ENCODE measurements around the gene ATF6. TPM values are rescaled to one million over a fixed set of nuclear protein-coding genes. Genes with fewer than 3 reads are reported as not detected.

The ATF6 gene
- total RNA-seq, 1 donor from 2014 or later: 25.3 TPM

GRCh38 chr1:161973924-161974845 lies 208.1 kb downstream of the ATF6 start:
- DNase-seq (ENCODE audit: low read depth): no peak
- no peak for FAIRE-seq
- TF ChIP-seq CTCF (IDR thresholded peaks at IDR 0.05; ENCODE audit: insufficient read depth, low read length, severe bottlenecking): no peak

GRCh38 chr1:161978011-161978790 lies 212.1 kb downstream of the ATF6 start:
- Histone ChIP-seq H3K27me3 (ENCODE audit: control insufficient read depth, insufficient read depth, low read length) (peaks cover 5% of the 10 kb centered on the region), H3K36me3 (ENCODE audit: control insufficient read depth, insufficient read depth, low read length) (no peaks in the 10 kb centered on the region), H3K4me3 (ENCODE audit: low read depth, low read length) (no peak overlapping the region)
- FAIRE-seq: no peak
- TF ChIP-seq CTCF (IDR thresholded peaks at IDR 0.05; ENCODE audit: insufficient read depth, low read length, severe bottlenecking): no peak
- DNase-seq (ENCODE audit: low read depth): no peak

More at GRCh38 chr1:161973924-161974845, 208.1 kb downstream of the ATF6 start:
- H3K4me3 ChIP-seq (ENCODE audit: low read depth, low read length): no peak overlapping the region
- H3K36me3 ChIP-seq (ENCODE audit: control insufficient read depth, insufficient read depth, low read length): no peaks in the 10 kb centered on the region
- no peaks in the 10 kb centered on the region for H3K27me3 ChIP-seq (ENCODE audit: control insufficient read depth, insufficient read depth, low read length)

DNA sequence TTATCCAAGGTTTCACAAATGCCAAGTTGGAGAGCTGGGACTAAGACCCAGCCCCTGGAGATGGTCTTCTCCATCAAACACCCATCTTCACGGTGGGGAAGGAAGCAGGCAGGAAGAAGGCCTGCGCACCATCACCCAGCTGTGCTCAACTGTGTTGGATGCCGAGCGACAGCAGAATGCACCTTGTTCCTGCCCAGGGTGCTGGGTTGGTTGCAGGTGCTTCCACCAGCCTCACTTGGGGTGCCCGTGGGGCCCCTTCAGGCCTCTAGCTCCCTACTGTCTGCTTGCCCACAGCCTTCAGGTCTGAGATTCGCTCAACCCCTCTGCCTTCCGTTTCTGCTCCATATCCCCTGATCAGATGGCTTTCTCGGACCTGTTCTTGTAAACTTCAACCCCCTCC lies 215.0 kb downstream of the ATF6 start:
- no peak for TF ChIP-seq CTCF (IDR thresholded peaks at IDR 0.05; ENCODE audit: insufficient read depth, low read length, severe bottlenecking)
- peaks cover 5% of the 10 kb centered on the region for H3K27me3 ChIP-seq (ENCODE audit: control insufficient read depth, insufficient read depth, low read length)
- no peak overlapping the region for H3K4me3 ChIP-seq (ENCODE audit: low read depth, low read length)
- no peak for FAIRE-seq
- DNase-seq (ENCODE audit: low read depth): no peak
- no peaks in the 10 kb centered on the region for H3K36me3 ChIP-seq (ENCODE audit: control insufficient read depth, insufficient read depth, low read length)

- FAIRE-seq (no peak), DNase-seq (ENCODE audit: low read depth) (no peak)
- Histone ChIP-seq H3K27me3 (ENCODE audit: control insufficient read depth, insufficient read depth, low read length) (peaks cover 5% of the 10 kb centered on the region), H3K4me3 (ENCODE audit: low read depth, low read length) (no peak overlapping the region), H3K36me3 (ENCODE audit: control insufficient read depth, insufficient read depth, low read length) (no peaks in the 10 kb centered on the region)
- no peak for TF ChIP-seq CTCF (IDR thresholded peaks at IDR 0.05; ENCODE audit: insufficient read depth, low read length, severe bottlenecking)
These were observed 215.8 kb downstream of the ATF6 start for GRCh38 chr1:161981735-161982506.

GRCh38 chr1:161982507-161982895 lies 216.4 kb downstream of the ATF6 start:
- H3K36me3 ChIP-seq (ENCODE audit: control insufficient read depth, insufficient read depth, low read length): no peaks in the 10 kb centered on the region
- peaks cover 5% of the 10 kb centered on the region for H3K27me3 ChIP-seq (ENCODE audit: control insufficient read depth, insufficient read depth, low read length)
- H3K4me3 ChIP-seq (ENCODE audit: low read depth, low read length): no peak overlapping the region
- FAIRE-seq (no peak), DNase-seq (ENCODE audit: low read depth) (no peak)
- no peak for TF ChIP-seq CTCF (IDR thresholded peaks at IDR 0.05; ENCODE audit: insufficient read depth, low read length, severe bottlenecking)
